Glomerular endothelial cell (primary cell): ENCODE results near the gene MROH2A. TPM values are rescaled to one million over a fixed set of nuclear protein-coding genes. Genes with fewer than 3 reads are reported as not detected.

Experiments used
- DNase-seq: peaks from one replicate; pipeline ENCODE4 v3.0.0-alpha.2; 2011; ENCODE audit warnings: low read depth, low spot score; ENCODE audit errors: extremely low read depth
- total RNA-seq: library from RNA; depleted of rRNA; stranded (reverse); fragments of >200 nt; gene quantifications from 2 replicates; pipeline ENCODE4 v1.2.3, GENCODE V29; 2015

The MROH2A gene
- total RNA-seq, 1 donor from 2014 or later: not detected

GRCh38 chr2:233799716-233800115 lies 21.6 kb downstream of the MROH2A start:
- no peak for DNase-seq

GRCh38 chr2:233800208-233800607 lies 22.1 kb downstream of the MROH2A start:
- DNase-seq: no peak

- DNase-seq: no peak
Measured at GRCh38 chr2:233801357-233802131, 23.4 kb downstream of the MROH2A start.

- DNase-seq: no peak
Measured at GRCh38 chr2:233802132-233802815, 24.1 kb downstream of the MROH2A start.

GRCh38 chr2:233803292-233803911 lies 25.3 kb downstream of the MROH2A start:
- no peak for DNase-seq

GRCh38 chr2:233803994-233804393 lies 25.9 kb downstream of the MROH2A start:
- no peak for DNase-seq

GRCh38 chr2:233807215-233807865 lies 29.2 kb downstream of the MROH2A start:
- no peak for DNase-seq

GRCh38 chr2:233807966-233808935 lies 30.1 kb downstream of the MROH2A start:
- no peak for DNase-seq

- DNase-seq: no peak
Measured at GRCh38 chr2:233810385-233810784, 32.3 kb downstream of the MROH2A start.

- no peak for DNase-seq
Measured at GRCh38 chr2:233811087-233811486, 33.0 kb downstream of the MROH2A start.

- DNase-seq: no peak
Measured at GRCh38 chr2:233811732-233812131, 33.6 kb downstream of the MROH2A start.

GRCh38 chr2:233813236-233814055 lies 35.3 kb downstream of the MROH2A start:
- no peak for DNase-seq

GRCh38 chr2:233814056-233814835 lies 36.1 kb downstream of the MROH2A start:
- no peak for DNase-seq

- DNase-seq: no peak
Measured at GRCh38 chr2:233815861-233816260, 37.7 kb downstream of the MROH2A start.

GRCh38 chr2:233816334-233816733 lies 38.2 kb downstream of the MROH2A start:
- DNase-seq: no peak

GRCh38 chr2:233816771-233817170 lies 38.6 kb downstream of the MROH2A start:
- no peak for DNase-seq

GRCh38 chr2:233817361-233817911 lies 39.3 kb downstream of the MROH2A start:
- no peak for DNase-seq

- DNase-seq: no peak
Measured at GRCh38 chr2:233817995-233818638, 40.0 kb downstream of the MROH2A start.
